ENCODE measurements around the gene COQ6.

The COQ6 gene

DNA sequence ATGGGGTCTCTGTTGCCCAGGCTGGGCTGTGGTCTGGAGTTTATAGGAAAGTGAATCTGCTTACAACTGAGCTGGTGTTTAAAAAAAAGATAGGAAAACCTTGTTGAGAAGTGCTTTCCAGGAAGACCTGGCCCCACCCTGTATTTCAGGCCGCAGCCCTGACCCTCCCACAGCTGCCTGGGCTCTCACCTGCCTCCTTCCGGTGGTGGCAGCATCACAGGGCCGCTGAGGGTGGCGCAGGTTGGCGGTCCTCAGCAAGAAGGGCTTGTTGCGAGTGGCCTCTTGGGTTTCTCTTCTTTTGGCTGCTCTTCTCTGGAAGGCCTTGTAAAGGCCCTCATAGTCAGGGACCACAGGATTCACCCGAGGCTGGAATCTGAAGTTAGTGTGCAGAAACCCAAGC lies 7.9 kb upstream of the COQ6 start:
- H3K4me2 ChIP-seq (ENCODE audit: low read depth, low read length, poor library complexity, severe bottlenecking), result no peak overlapping the region

DNA sequence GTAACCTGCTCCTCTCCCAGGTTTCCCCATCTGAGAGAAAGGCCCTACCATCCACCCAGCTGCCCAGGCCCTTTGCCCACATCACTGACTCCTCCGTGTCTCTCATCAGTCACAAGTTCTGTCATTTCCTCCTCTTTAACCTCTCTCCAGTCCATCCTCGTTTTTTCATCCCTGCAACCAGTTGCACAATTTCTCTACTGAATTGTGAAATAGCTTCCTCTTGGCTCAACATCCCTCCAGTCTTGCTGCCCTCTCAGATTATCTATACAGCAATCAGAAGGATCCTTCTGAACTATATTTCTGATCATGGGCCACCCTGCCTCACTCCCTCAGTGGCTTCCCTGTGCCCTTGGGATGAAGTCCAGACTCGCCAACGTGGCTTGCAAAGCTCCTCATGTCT lies 7.0 kb upstream of the COQ6 start:
- Histone ChIP-seq H3K4me3 (ENCODE audit: low read length, poor library complexity, severe bottlenecking) (no peak overlapping the region), H2AFZ (ENCODE audit: low read length) (no peak overlapping the region)

More for the DNA sequence above, 7.9 kb upstream of the COQ6 start:
- Histone ChIP-seq H4K20me1 (ENCODE audit: insufficient read depth, low read length, poor library complexity, severe bottlenecking) (no peaks in the 10 kb centered on the region), H2AFZ (ENCODE audit: low read length) (no peak overlapping the region), H3K4me3 (ENCODE audit: low read length, poor library complexity, severe bottlenecking) (no peak overlapping the region), H3K36me3 (ENCODE audit: insufficient read depth, low read length) (no peaks in the 10 kb centered on the region), H3K27me3 (ENCODE audit: insufficient read depth, low read length, poor library complexity, severe bottlenecking) (no peaks in the 10 kb centered on the region), H3K4me1 (ENCODE audit: insufficient read depth, low read length, poor library complexity, severe bottlenecking) (no peaks in the 10 kb centered on the region), H3K79me2 (ENCODE audit: insufficient read depth, low read length) (no peaks in the 10 kb centered on the region), H3F3A (ENCODE audit: low read depth) (no peaks in the 10 kb centered on the region), H3K9me3 (ENCODE audit: insufficient read depth, low read depth, low read length) (no peaks in the 10 kb centered on the region), H3K9me2 (replicated peaks; ENCODE audit: low read depth, low read length) (no peaks in the 10 kb centered on the region), H3K9ac (ENCODE audit: low read depth, low read length, poor library complexity, severe bottlenecking) (no peak overlapping the region)
- no peak for TF ChIP-seq EZH2phosphoT487 (IDR thresholded peaks at IDR 0.05; ENCODE audit: borderline replicate concordance)
- TF ChIP-seq, protein P1, sequence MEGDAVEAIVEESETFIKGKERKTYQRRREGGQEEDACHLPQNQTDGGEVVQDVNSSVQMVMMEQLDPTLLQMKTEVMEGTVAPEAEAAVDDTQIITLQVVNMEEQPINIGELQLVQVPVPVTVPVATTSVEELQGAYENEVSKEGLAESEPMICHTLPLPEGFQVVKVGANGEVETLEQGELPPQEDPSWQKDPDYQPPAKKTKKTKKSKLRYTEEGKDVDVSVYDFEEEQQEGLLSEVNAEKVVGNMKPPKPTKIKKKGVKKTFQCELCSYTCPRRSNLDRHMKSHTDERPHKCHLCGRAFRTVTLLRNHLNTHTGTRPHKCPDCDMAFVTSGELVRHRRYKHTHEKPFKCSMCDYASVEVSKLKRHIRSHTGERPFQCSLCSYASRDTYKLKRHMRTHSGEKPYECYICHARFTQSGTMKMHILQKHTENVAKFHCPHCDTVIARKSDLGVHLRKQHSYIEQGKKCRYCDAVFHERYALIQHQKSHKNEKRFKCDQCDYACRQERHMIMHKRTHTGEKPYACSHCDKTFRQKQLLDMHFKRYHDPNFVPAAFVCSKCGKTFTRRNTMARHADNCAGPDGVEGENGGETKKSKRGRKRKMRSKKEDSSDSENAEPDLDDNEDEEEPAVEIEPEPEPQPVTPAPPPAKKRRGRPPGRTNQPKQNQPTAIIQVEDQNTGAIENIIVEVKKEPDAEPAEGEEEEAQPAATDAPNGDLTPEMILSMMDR (conservative IDR thresholded peaks at IDR 0.05; ENCODE audit: low read length), result no peak

DNA sequence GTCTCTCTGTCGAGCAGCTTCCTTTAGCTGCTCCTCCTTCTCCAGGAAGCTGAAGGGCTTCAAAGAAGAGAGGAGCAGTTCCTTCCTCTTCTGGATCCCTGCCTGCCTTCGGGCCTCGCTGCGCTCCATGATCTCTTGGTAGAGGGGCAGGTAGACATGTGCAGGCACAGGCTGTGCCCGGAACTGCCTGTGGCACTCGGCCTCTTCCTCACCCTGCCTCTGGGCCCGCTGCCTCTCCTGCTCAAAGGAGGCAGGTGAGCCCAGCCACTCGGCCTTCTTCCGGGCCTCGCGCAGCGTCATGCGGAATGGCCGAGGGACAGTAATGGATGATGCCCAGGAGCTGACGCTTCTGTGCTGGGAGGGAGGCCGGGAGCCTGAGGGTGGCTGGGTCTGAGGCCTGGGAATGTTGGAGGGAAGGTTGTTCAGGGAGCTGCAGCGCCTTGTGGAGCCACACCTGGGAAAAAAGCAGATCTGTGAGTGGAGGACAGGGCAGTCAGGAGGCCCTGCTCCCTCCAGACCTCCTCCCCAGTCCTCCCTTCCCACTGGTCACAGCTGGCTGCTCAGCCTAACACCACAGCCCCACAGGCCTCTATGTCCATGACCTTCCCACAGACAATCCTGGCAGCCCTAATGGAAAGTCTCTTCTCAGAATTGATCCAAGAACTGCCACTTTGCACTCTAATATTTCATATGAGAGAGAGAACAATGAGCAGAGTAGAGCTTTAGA lies 5.5 kb upstream of the COQ6 start:
- TF ChIP-seq, protein P1 (conservative IDR thresholded peaks at IDR 0.05; ENCODE audit: low read length), result no peak
- no peak for TF ChIP-seq EZH2phosphoT487 (IDR thresholded peaks at IDR 0.05; ENCODE audit: borderline replicate concordance)
- no peak overlapping the region for H2AFZ ChIP-seq (ENCODE audit: low read length)
- no peaks in the 10 kb centered on the region for H3K9me2 ChIP-seq (replicated peaks; ENCODE audit: low read depth, low read length)
- no peaks in the 10 kb centered on the region for H4K20me1 ChIP-seq (ENCODE audit: insufficient read depth, low read length, poor library complexity, severe bottlenecking)
- H3K9ac ChIP-seq (ENCODE audit: low read depth, low read length, poor library complexity, severe bottlenecking), result no peak overlapping the region
- H3K4me3 ChIP-seq (ENCODE audit: low read length, poor library complexity, severe bottlenecking), result no peak overlapping the region
- no peaks in the 10 kb centered on the region for H3K27me3 ChIP-seq (ENCODE audit: insufficient read depth, low read length, poor library complexity, severe bottlenecking)
- no peaks in the 10 kb centered on the region for H3K79me2 ChIP-seq (ENCODE audit: insufficient read depth, low read length)
- H3K4me2 ChIP-seq (ENCODE audit: low read depth, low read length, poor library complexity, severe bottlenecking), result no peak overlapping the region
- no peaks in the 10 kb centered on the region for H3K9me3 ChIP-seq (ENCODE audit: insufficient read depth, low read depth, low read length)
- H3K4me1 ChIP-seq (ENCODE audit: insufficient read depth, low read length, poor library complexity, severe bottlenecking), result no peaks in the 10 kb centered on the region
- H3F3A ChIP-seq (ENCODE audit: low read depth), result no peaks in the 10 kb centered on the region
- no peaks in the 10 kb centered on the region for H3K36me3 ChIP-seq (ENCODE audit: insufficient read depth, low read length)

More for the DNA sequence above, 7.0 kb upstream of the COQ6 start:
- H3K79me2 ChIP-seq (ENCODE audit: insufficient read depth, low read length), result no peaks in the 10 kb centered on the region
- H3F3A ChIP-seq (ENCODE audit: low read depth), result no peaks in the 10 kb centered on the region
- H3K9me3 ChIP-seq (ENCODE audit: insufficient read depth, low read depth, low read length), result no peaks in the 10 kb centered on the region
- H3K4me2 ChIP-seq (ENCODE audit: low read depth, low read length, poor library complexity, severe bottlenecking), result no peak overlapping the region
- no peak overlapping the region for H3K9ac ChIP-seq (ENCODE audit: low read depth, low read length, poor library complexity, severe bottlenecking)
- H4K20me1 ChIP-seq (ENCODE audit: insufficient read depth, low read length, poor library complexity, severe bottlenecking), result no peaks in the 10 kb centered on the region
- no peaks in the 10 kb centered on the region for H3K36me3 ChIP-seq (ENCODE audit: insufficient read depth, low read length)
- TF ChIP-seq EZH2phosphoT487 (IDR thresholded peaks at IDR 0.05; ENCODE audit: borderline replicate concordance), result no peak
- TF ChIP-seq, protein P1 (conservative IDR thresholded peaks at IDR 0.05; ENCODE audit: low read length), result no peak
- no peaks in the 10 kb centered on the region for H3K27me3 ChIP-seq (ENCODE audit: insufficient read depth, low read length, poor library complexity, severe bottlenecking)
- no peaks in the 10 kb centered on the region for H3K4me1 ChIP-seq (ENCODE audit: insufficient read depth, low read length, poor library complexity, severe bottlenecking)
- no peaks in the 10 kb centered on the region for H3K9me2 ChIP-seq (replicated peaks; ENCODE audit: low read depth, low read length)
